SK-N-SH (cell line): Measurements from ENCODE around the gene FBXW11. TPM values are rescaled to one million over a fixed set of nuclear protein-coding genes. Genes with fewer than 3 reads are reported as not detected.
A peak's percentile ranks its signal among the peaks of the same experiment; 100 is the strongest.
"Not testable (repeated sequence)": the region's sequence is repeated elsewhere in the genome, so short reads cannot be mapped to it uniquely, and the experiment has no call there.

ENCODE experiments used
- CTCF ChIA-PET: fragments of 300-600, 350-600 bp; formaldehyde crosslinking; extraction: SDS; loops from one replicate; lab custom pipeline; 2021; lab: Yijun Ruan, JAX
- POLR2A ChIA-PET: fragments of 350-600 bp; sonication (Branson Sonifier 250); formaldehyde crosslinking; extraction: SDS; loops from one replicate; lab custom pipeline; 2020; ENCODE audit warnings: antibody characterized with exemption, inconsistent platforms; lab: Yijun Ruan, JAX
- DNase-seq: peaks from one replicate; pipeline ENCODE4 v3.0.0; 2012
- H2AFZ ChIP-seq: fragments of 200-600 bp; sonication (generic); 2 replicates; pipeline ENCODE4 v1.8.1; 2016; ENCODE audit warnings: antibody characterized with exemption, mild to moderate bottlenecking, low read depth
- H3F3A ChIP-seq: fragments of 200-600 bp; sonication (generic); replicated peaks from 2 replicates; pipeline ENCODE3; 2016; ENCODE audit warnings: antibody characterized with exemption, mild to moderate bottlenecking; ENCODE audit not compliant: insufficient read depth
- H3K27ac ChIP-seq, 2 experiments: fragments of 200-500 bp in 1 of 2; fragments of 200-600 bp in 1 of 2; sonication (Bioruptor generic) in 1 of 2; sonication (generic), shearing (Covaris generic) in 1 of 2; 2 replicates each; pipeline versions ENCODE4 v1.5.1 to v1.6.1; 2014 to 2016; ENCODE audit warnings: low read depth in 2 of 2, inconsistent platforms in 1 of 2, low read length in 1 of 2, mild to moderate bottlenecking in 1 of 2, mixed read lengths in 1 of 2
- H3K27me3 ChIP-seq: fragments of 200-600 bp; sonication (generic), shearing (Covaris generic); 2 replicates; pipeline ENCODE4 v1.6.1; 2016; ENCODE audit warnings: mixed run types; ENCODE audit not compliant: insufficient read depth
- H3K36me3 ChIP-seq, 2 experiments: fragments of 200-500 bp in 1 of 2; fragments of 200-600 bp in 1 of 2; sonication (Bioruptor generic) in 1 of 2; sonication (generic) in 1 of 2; replicated peaks in 1 of 2; 2 replicates each; pipeline versions ENCODE3 to v1.5.1; 2014 to 2016; ENCODE audit warnings: low read length in 1 of 2, mild to moderate bottlenecking in 1 of 2; ENCODE audit not compliant: insufficient read depth in 2 of 2, control insufficient read depth in 1 of 2
- H3K4me1 ChIP-seq, 2 experiments: fragments of 200-500 bp in 1 of 2; fragments of 200-600 bp in 1 of 2; sonication (Bioruptor generic) in 1 of 2; sonication (generic), shearing (Covaris generic) in 1 of 2; 2 replicates each; pipeline versions ENCODE4 v1.5.1 to v1.6.1; 2014 to 2016; ENCODE audit warnings: low read depth in 1 of 2, low read length in 1 of 2, mixed run types in 1 of 2; ENCODE audit not compliant: insufficient read depth in 2 of 2, control insufficient read depth in 1 of 2
- H3K4me2 ChIP-seq: fragments of 200-600 bp; sonication (generic), shearing (Covaris generic); 2 replicates; pipeline ENCODE4 v1.6.1; 2017; ENCODE audit warnings: mixed run types
- H3K4me3 ChIP-seq, 2 experiments: fragments of 200-500 bp in 1 of 2; fragments of 200-600 bp in 1 of 2; sonication (Bioruptor generic) in 1 of 2; sonication (generic), shearing (Covaris generic) in 1 of 2; 2 replicates each; pipeline versions ENCODE4 v1.5.1 to v1.8.1; 2014 to 2016; ENCODE audit warnings: low read depth in 2 of 2, inconsistent platforms in 1 of 2, low read length in 1 of 2, mild to moderate bottlenecking in 1 of 2, mixed read lengths in 1 of 2, moderate library complexity in 1 of 2
- H3K79me2 ChIP-seq: fragments of 200-600 bp; sonication (generic); 2 replicates; pipeline ENCODE4 v1.8.1; 2017; ENCODE audit warnings: mild to moderate bottlenecking; ENCODE audit not compliant: insufficient read depth
- H3K9ac ChIP-seq: fragments of 200-600 bp; sonication (generic); 2 replicates; pipeline ENCODE4 v1.6.1; 2017; ENCODE audit warnings: mixed run types
- H3K9me2 ChIP-seq: fragments of 200-600 bp; sonication (generic); 2 replicates; pipeline ENCODE4 v1.6.1; 2017; ENCODE audit warnings: mixed run types
- H3K9me3 ChIP-seq: fragments of 200-600 bp; sonication (generic); 2 replicates; pipeline ENCODE4 v1.6.1; 2017; ENCODE audit warnings: mixed run types, mild to moderate bottlenecking, moderate library complexity
- H4K20me1 ChIP-seq: fragments of 200-600 bp; sonication (generic); 2 replicates; pipeline ENCODE4 v1.6.1; 2017; ENCODE audit warnings: mild to moderate bottlenecking, mixed run types; ENCODE audit not compliant: insufficient read depth
- CHD2 ChIP-seq: fragments of 150-350 bp; IDR thresholded peaks from 2 replicates; pipeline ENCODE4 v1.6.1; 2018; ENCODE audit warnings: low read length; ENCODE audit not compliant: partially characterized antibody
- CTCF ChIP-seq: fragments of 200-600 bp; sonication (generic); IDR thresholded peaks from 2 replicates; pipeline ENCODE4 v1.6.1; 2017; ENCODE audit warnings: antibody characterized with exemption, mild to moderate bottlenecking, moderate library complexity
- ELF1 ChIP-seq: IDR thresholded peaks from 2 replicates; pipeline ENCODE4 v1.4.0; 2012
- FOXJ3 ChIP-seq: sonication (generic); formaldehyde crosslinking; IDR thresholded peaks from 2 replicates; pipeline ENCODE4 v1.5.1; 2020; ENCODE audit warnings: mild to moderate bottlenecking, missing genetic modification reagents
- IRF3 ChIP-seq: fragments of 150-350 bp; IDR thresholded peaks from 2 replicates; pipeline ENCODE4 v1.6.1; 2016; ENCODE audit warnings: mild to moderate bottlenecking, low read depth, low read length
- JUND ChIP-seq: IDR thresholded peaks from 2 replicates; pipeline ENCODE4 v1.4.0; 2012
- MEF2A ChIP-seq: IDR thresholded peaks from 2 replicates; pipeline ENCODE4 v1.4.0; 2012; ENCODE audit warnings: low read depth, borderline replicate concordance
- MXI1 ChIP-seq: IDR thresholded peaks from 2 replicates; pipeline ENCODE4 v1.6.1; 2012; ENCODE audit warnings: mild to moderate bottlenecking, low read depth, low read length, improper control_type of control experiment
- NFIC ChIP-seq: IDR thresholded peaks from 2 replicates; pipeline ENCODE4 v1.4.0; 2012; ENCODE audit warnings: borderline replicate concordance
- RAD21 ChIP-seq: IDR thresholded peaks from 2 replicates; pipeline ENCODE4 v1.6.1; 2012; ENCODE audit warnings: mild to moderate bottlenecking, low read length
- RCOR1 ChIP-seq: fragments of 150-350 bp; IDR thresholded peaks from 2 replicates; pipeline ENCODE4 v1.6.1; 2017; ENCODE audit warnings: antibody characterized with exemption, low read length
- RFX5 ChIP-seq: IDR thresholded peaks from 2 replicates; pipeline ENCODE4 v1.6.1; 2012; ENCODE audit warnings: mild to moderate bottlenecking, improper control_type of control experiment, low read length
- SMC3 ChIP-seq: IDR thresholded peaks from 2 replicates; pipeline ENCODE4 v1.6.1; 2012; ENCODE audit warnings: low read depth, low read length, improper control_type of control experiment
- TAF1 ChIP-seq: IDR thresholded peaks from 2 replicates; pipeline ENCODE4 v1.6.1; 2012; ENCODE audit warnings: low read depth, mild to moderate bottlenecking, low read length, moderate library complexity, borderline replicate concordance
- YY1 ChIP-seq: IDR thresholded peaks from 2 replicates; pipeline ENCODE4 v1.4.0; 2012; ENCODE audit warnings: low read depth, mild to moderate bottlenecking
- WGBS: methylation state at CpG from one replicate; pipeline ENCODE4 v1.1.6; 2017; ENCODE audit warnings: low lambda C conversion rate; 5-methylcytosine and 5-hydroxymethylcytosine counted together
- polyA plus RNA-seq, 3 experiments: library from polyadenylated mRNA; depleted of rRNA; stranded (reverse); fragments of >200 nt; gene quantifications; 2 replicates each; pipeline ENCODE4 v1.2.3, GENCODE V29; 2012

Gene FBXW11
- polyA plus RNA-seq, 1 of the 3 experiments (the other 2 are of a cell fraction): 37.5 TPM

- H3K9me2 ChIP-seq, H3F3A ChIP-seq, H3K4me2 ChIP-seq, H3K9me3 ChIP-seq, H3K9ac ChIP-seq, POLR2A ChIA-PET, H3K27me3 ChIP-seq, H3K4me3 ChIP-seq, H3K27ac ChIP-seq, H3K36me3 ChIP-seq, DNase-seq, H4K20me1 ChIP-seq, H3K4me1 ChIP-seq, H2AFZ ChIP-seq, H3K79me2 ChIP-seq: not testable (repeated sequence)
- CTCF ChIA-PET: interaction anchor here (0.7 to 1.3 kb wide), 3 partner anchors 25 to 168 kb away, joined by 3 to 5 read pairs (median 4); partner anchors contain the start of gene STK10
- peak; percentile 32 for TF ChIP-seq RAD21
- peak; percentile 20; the same call in 1 of the 2 replicates for TF ChIP-seq CTCF
- WGBS: 85% methylated on average over 10 of the region's 10 CpGs
These were observed 13.8 kb upstream of the FBXW11 start for GRCh38 chr5:172020110-172020786.

GRCh38 chr5:172015346-172015745, 8.9 kb upstream of the FBXW11 start:
- CTCF ChIA-PET: no interaction called here

More at GRCh38 chr5:172015346-172015745, 8.9 kb upstream of the FBXW11 start:
- H2AFZ ChIP-seq: no peak overlapping the region
- no peaks in the 10 kb centered on the region for H3F3A ChIP-seq
- 87% methylated on average over 4 of the region's 4 CpGs for WGBS
- TF ChIP-seq NFIC (no peak), RFX5 (no peak), ELF1 (no peak), YY1 (no peak), RCOR1 (no peak), SMC3 (no peak), IRF3 (no peak), CHD2 (no peak), JUND (no peak), FOXJ3 (CRISPR knock-in tag) (no peak), TAF1 (no peak), MXI1 (no peak), MEF2A (no peak)
- no peaks in the 10 kb centered on the region for H4K20me1 ChIP-seq
- no peaks in the 10 kb centered on the region for H3K4me1 ChIP-seq
- H3K4me3 ChIP-seq: no peak overlapping the region
- no peak overlapping the region for H3K27ac ChIP-seq
- no peaks in the 10 kb centered on the region for H3K9me2 ChIP-seq
- DNase-seq: no peak
- H3K27me3 ChIP-seq: no peaks in the 10 kb centered on the region
- POLR2A ChIA-PET: no interaction called here
- no peaks in the 10 kb centered on the region for H3K79me2 ChIP-seq
- no peaks in the 10 kb centered on the region for H3K9me3 ChIP-seq
- H3K4me2 ChIP-seq: no peak overlapping the region
- H3K9ac ChIP-seq: no peak overlapping the region
- H3K36me3 ChIP-seq: no peaks in the 10 kb centered on the region
